ENCODE data around the gene DKK3.

DNA sequence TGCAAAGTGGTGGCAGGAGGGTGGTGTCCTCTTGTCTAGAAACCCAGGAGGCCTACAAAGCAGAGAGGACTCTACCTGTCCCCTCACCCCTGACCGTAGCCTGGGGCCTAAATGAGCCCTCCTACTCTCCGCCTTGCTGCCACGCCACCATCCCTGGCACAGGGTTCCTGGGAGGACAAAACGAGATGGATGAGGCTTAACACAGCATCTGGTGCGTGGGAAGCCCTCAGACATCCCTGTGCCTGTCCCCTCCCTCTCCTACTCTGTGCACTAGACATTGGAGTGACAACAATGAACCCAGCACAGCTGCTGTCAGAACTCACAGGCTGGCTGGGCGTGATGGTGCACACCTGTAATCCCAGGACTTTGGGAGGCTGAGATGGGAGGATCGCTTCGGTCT is 36.4 kb upstream of the DKK3 start:
- TF ChIP-seq EZH2 (IDR thresholded peaks at IDR 0.05) (no peak), EZH2phosphoT487 (IDR thresholded peaks at IDR 0.05) (no peak)
- TF ChIP-seq, protein P1, sequence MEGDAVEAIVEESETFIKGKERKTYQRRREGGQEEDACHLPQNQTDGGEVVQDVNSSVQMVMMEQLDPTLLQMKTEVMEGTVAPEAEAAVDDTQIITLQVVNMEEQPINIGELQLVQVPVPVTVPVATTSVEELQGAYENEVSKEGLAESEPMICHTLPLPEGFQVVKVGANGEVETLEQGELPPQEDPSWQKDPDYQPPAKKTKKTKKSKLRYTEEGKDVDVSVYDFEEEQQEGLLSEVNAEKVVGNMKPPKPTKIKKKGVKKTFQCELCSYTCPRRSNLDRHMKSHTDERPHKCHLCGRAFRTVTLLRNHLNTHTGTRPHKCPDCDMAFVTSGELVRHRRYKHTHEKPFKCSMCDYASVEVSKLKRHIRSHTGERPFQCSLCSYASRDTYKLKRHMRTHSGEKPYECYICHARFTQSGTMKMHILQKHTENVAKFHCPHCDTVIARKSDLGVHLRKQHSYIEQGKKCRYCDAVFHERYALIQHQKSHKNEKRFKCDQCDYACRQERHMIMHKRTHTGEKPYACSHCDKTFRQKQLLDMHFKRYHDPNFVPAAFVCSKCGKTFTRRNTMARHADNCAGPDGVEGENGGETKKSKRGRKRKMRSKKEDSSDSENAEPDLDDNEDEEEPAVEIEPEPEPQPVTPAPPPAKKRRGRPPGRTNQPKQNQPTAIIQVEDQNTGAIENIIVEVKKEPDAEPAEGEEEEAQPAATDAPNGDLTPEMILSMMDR (IDR thresholded peaks at IDR 0.05) = no peak

All from neural progenitor cell (in vitro differentiated cells).